Astrocyte (in vitro differentiated cells and primary cell): ENCODE measurements around the gene ZNF518B. TPM values are rescaled to one million over a fixed set of nuclear protein-coding genes. Genes with fewer than 3 reads are reported as not detected.

Source experiments
- DNase-seq: peaks from one replicate; pipeline ENCODE4 v3.0.0-alpha.2; 2010; ENCODE audit warnings: low read depth
- FAIRE-seq: peaks from 2 replicates; lab custom pipeline; 2011; peaks lifted over from hg19 to GRCh38; lab: Jason Lieb, UNC
- H2AFZ ChIP-seq: 2 replicates; pipeline ENCODE4 v1.6.0; 2012; ENCODE audit warnings: low read depth, low read length, inconsistent platforms
- H3K27ac ChIP-seq: 2 replicates; pipeline ENCODE4 v1.5.1; 2011; ENCODE audit warnings: low read depth, low read length, inconsistent platforms
- H3K27me3 ChIP-seq: 2 replicates; pipeline ENCODE4 v1.6.0; 2011; ENCODE audit warnings: low read length, inconsistent platforms; ENCODE audit not compliant: insufficient read depth
- H3K36me3 ChIP-seq: 2 replicates; pipeline ENCODE4 v1.5.1; 2011; ENCODE audit warnings: low read length, inconsistent platforms; ENCODE audit not compliant: insufficient read depth
- H3K4me1 ChIP-seq: 2 replicates; pipeline ENCODE4 v1.5.1; 2011; ENCODE audit warnings: low read length, inconsistent platforms; ENCODE audit not compliant: insufficient read depth
- H3K4me2 ChIP-seq: 2 replicates; pipeline ENCODE4 v1.6.0; 2012; ENCODE audit warnings: low read length, inconsistent platforms
- H3K4me3 ChIP-seq: 2 replicates; pipeline ENCODE4 v1.5.1; 2011; ENCODE audit warnings: low read depth, mild to moderate bottlenecking, low read length, inconsistent platforms; ENCODE audit not compliant: insufficient read depth
- H3K79me2 ChIP-seq: 2 replicates; pipeline ENCODE4 v1.6.0; 2012; ENCODE audit warnings: mild to moderate bottlenecking, low read length, inconsistent platforms; ENCODE audit not compliant: insufficient read depth
- H3K9ac ChIP-seq: 2 replicates; pipeline ENCODE4 v1.6.0; 2012; ENCODE audit warnings: mild to moderate bottlenecking, low read length, inconsistent platforms
- H3K9me3 ChIP-seq: 2 replicates; pipeline ENCODE4 v1.5.1; 2012; ENCODE audit warnings: low read depth, mild to moderate bottlenecking, low read length, inconsistent platforms; ENCODE audit not compliant: insufficient read depth
- H4K20me1 ChIP-seq: 2 replicates; pipeline ENCODE4 v1.6.0; 2012; ENCODE audit warnings: low read length, inconsistent platforms; ENCODE audit not compliant: insufficient read depth
- H3K27ac Mint-ChIP-seq: one replicate; pipeline ENCODE4 v1.8.0; 2021; ENCODE audit warnings: mild to moderate bottlenecking, mixed read lengths; ENCODE audit not compliant: unreplicated experiment
- H3K27me3 Mint-ChIP-seq: one replicate; pipeline ENCODE4 v1.8.0; 2021; ENCODE audit warnings: low read depth, mixed read lengths; ENCODE audit not compliant: unreplicated experiment
- H3K36me3 Mint-ChIP-seq: one replicate; pipeline ENCODE4 v1.8.0; 2021; ENCODE audit warnings: low read depth, mixed read lengths; ENCODE audit not compliant: unreplicated experiment
- H3K4me1 Mint-ChIP-seq: one replicate; pipeline ENCODE4 v1.8.0; 2021; ENCODE audit warnings: low read depth, mixed read lengths; ENCODE audit not compliant: unreplicated experiment
- H3K4me3 Mint-ChIP-seq: one replicate; pipeline ENCODE4 v1.8.0; 2021; ENCODE audit warnings: mild to moderate bottlenecking, moderate library complexity, mixed read lengths; ENCODE audit not compliant: unreplicated experiment
- H3K9me3 Mint-ChIP-seq: one replicate; pipeline ENCODE4 v1.8.0; 2021; ENCODE audit warnings: mild to moderate bottlenecking, mixed read lengths; ENCODE audit not compliant: unreplicated experiment
- CTCF ChIP-seq: IDR thresholded peaks from 2 replicates; pipeline ENCODE4 v1.5.1; 2011; ENCODE audit warnings: low read depth, mild to moderate bottlenecking, inconsistent platforms, low read length, moderate library complexity; ENCODE audit not compliant: insufficient read depth
- EZH2 ChIP-seq: IDR thresholded peaks from 2 replicates; pipeline ENCODE4 v1.6.1; 2012; ENCODE audit warnings: mild to moderate bottlenecking, low read length, inconsistent platforms; ENCODE audit not compliant: insufficient read depth
- total RNA-seq: library from RNA; stranded (reverse); gene quantifications from 2 replicates; pipeline ENCODE4 v1.2.1, GENCODE V29; 2021

Gene ZNF518B
- total RNA-seq, 1 donor from 2014 or later: 33.1 TPM

DNA sequence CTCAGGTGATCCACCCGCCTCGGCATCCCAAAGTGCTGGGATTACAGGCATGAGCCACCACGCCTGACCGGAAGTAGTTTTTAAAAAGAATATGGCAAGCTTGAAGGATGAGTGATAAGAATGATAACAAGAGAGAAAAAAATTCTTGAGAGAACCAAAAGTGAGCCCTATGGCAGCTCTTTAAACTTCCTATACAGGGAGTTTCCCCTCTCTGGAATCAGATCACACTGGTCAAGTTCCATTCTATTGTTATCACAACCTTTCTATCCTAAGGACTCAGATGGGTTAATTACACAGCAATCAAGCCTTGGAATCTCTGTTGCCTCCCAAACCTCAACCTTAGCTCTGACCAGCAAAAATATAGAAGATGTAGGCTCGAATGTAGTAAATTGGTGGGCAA lies 33.8 kb upstream of the ZNF518B start:
- Mint-ChIP-seq H3K36me3 (no peaks in the 10 kb centered on the region), H3K4me3 (no peak overlapping the region)

DNA sequence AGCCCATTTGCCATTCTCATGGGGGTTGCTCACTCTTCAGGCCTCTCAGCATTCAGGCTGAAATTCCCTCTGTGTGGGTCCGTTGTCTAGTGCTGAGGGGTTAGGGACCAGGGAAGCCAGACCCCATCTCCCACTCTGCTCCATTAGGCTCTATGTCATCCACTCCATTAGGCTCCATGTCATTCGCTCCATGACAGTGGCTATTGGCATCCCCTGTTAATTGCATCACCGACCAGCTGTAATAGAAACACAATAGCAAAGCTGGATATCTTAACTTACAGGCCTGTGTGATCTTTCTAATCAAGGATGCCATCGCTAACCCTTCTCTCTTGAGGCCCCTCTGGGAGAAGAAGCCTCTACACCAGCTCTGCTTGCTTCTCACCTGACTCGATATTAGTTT lies 25.7 kb upstream of the ZNF518B start:
- FAIRE-seq (no peak), DNase-seq (no peak)
- Mint-ChIP-seq H3K4me1 (peaks cover 3% of the 10 kb centered on the region), H3K36me3 (no peaks in the 10 kb centered on the region), H3K4me3 (no peak overlapping the region), H3K27me3 (no peaks in the 10 kb centered on the region), H3K27ac (no peak overlapping the region), H3K9me3 (no peaks in the 10 kb centered on the region)
- no peaks in the 10 kb centered on the region for H3K79me2 ChIP-seq
- no peak for TF ChIP-seq CTCF
- TF ChIP-seq EZH2: no peak
- H3K27me3 ChIP-seq: no peaks in the 10 kb centered on the region
- H2AFZ ChIP-seq: no peak overlapping the region
- H3K4me3 ChIP-seq: no peak overlapping the region
- H3K4me2 ChIP-seq: no peak overlapping the region
- H3K4me1 ChIP-seq: no peaks in the 10 kb centered on the region
- H3K9ac ChIP-seq: no peak overlapping the region
- H3K27ac ChIP-seq: no peak overlapping the region
- H4K20me1 ChIP-seq: no peaks in the 10 kb centered on the region
- H3K9me3 ChIP-seq: no peaks in the 10 kb centered on the region
- H3K36me3 ChIP-seq: no peaks in the 10 kb centered on the region

More for the DNA sequence above, 33.8 kb upstream of the ZNF518B start:
- Histone ChIP-seq H3K27me3 (no peaks in the 10 kb centered on the region), H3K36me3 (no peaks in the 10 kb centered on the region), H2AFZ (no peak overlapping the region), H3K79me2 (no peaks in the 10 kb centered on the region), H3K27ac (no peak overlapping the region), H3K4me3 (no peak overlapping the region), H3K4me2 (no peak overlapping the region), H3K9ac (no peak overlapping the region), H3K9me3 (peaks cover 3% of the 10 kb centered on the region), H4K20me1 (no peaks in the 10 kb centered on the region), H3K4me1 (no peaks in the 10 kb centered on the region)
- peaks cover 5% of the 10 kb centered on the region for H3K27me3 Mint-ChIP-seq
- TF ChIP-seq CTCF (no peak), EZH2 (no peak)
- DNase-seq: no peak
- H3K4me1 Mint-ChIP-seq: peaks cover 3% of the 10 kb centered on the region
- H3K27ac Mint-ChIP-seq: no peak overlapping the region
- FAIRE-seq: no peak
- no peaks in the 10 kb centered on the region for H3K9me3 Mint-ChIP-seq

GRCh38 chr4:10480616-10481015 lies 23.4 kb upstream of the ZNF518B start:
- Mint-ChIP-seq H3K4me1 (no peaks in the 10 kb centered on the region), H3K4me3 (no peak overlapping the region), H3K27me3 (no peaks in the 10 kb centered on the region), H3K9me3 (no peaks in the 10 kb centered on the region), H3K27ac (no peak overlapping the region), H3K36me3 (no peaks in the 10 kb centered on the region)
- Histone ChIP-seq H3K9me3 (no peaks in the 10 kb centered on the region), H3K36me3 (no peaks in the 10 kb centered on the region), H3K9ac (no peak overlapping the region), H2AFZ (no peak overlapping the region), H3K4me2 (no peak overlapping the region), H3K79me2 (no peaks in the 10 kb centered on the region), H3K27ac (no peak overlapping the region), H3K4me1 (no peaks in the 10 kb centered on the region), H3K27me3 (no peaks in the 10 kb centered on the region), H3K4me3 (no peak overlapping the region), H4K20me1 (no peaks in the 10 kb centered on the region)
- TF ChIP-seq EZH2 (no peak), CTCF (no peak)
- DNase-seq (no peak), FAIRE-seq (no peak)
